GM10266 (cell line): ENCODE data around the gene CDT1.
"Not testable (repeated sequence)": the region's sequence is repeated elsewhere in the genome, so short reads cannot be mapped to it uniquely, and the experiment has no call there.

ENCODE experiments used
- DNase-seq: peaks from one replicate; pipeline ENCODE4 v3.0.0; 2012; ENCODE audit errors: extremely low spot score
- CTCF ChIP-seq: IDR thresholded peaks from 2 replicates; pipeline ENCODE4 v1.5.1; 2012; ENCODE audit warnings: mild to moderate bottlenecking, low read depth; ENCODE audit not compliant: control insufficient read depth, insufficient read depth; ENCODE audit errors: missing control alignments

The CDT1 gene

GRCh38 chr16:88785106-88785924, 18.3 kb upstream of the CDT1 start, which contains the start of gene PIEZO1:
PIEZO1 (minus strand) TSS chr16:88785220; CDS start chr16:88784964, 256 bp downstream.
- peak; percentile 91 for TF ChIP-seq CTCF
- peak; percentile 91 for DNase-seq

- no peak for DNase-seq
- TF ChIP-seq CTCF, result no peak
Observed at GRCh38 chr16:88787579-88788314, 15.8 kb upstream of the CDT1 start.

- DNase-seq, result not testable (repeated sequence)
Observed at GRCh38 chr16:88788749-88789148, 14.8 kb upstream of the CDT1 start.

- no peak for TF ChIP-seq CTCF
- no peak for DNase-seq
Observed at GRCh38 chr16:88789594-88789993, 14.0 kb upstream of the CDT1 start.

- TF ChIP-seq CTCF, result no peak
- DNase-seq, result no peak
Observed at GRCh38 chr16:88790312-88791211, 13.0 kb upstream of the CDT1 start.

GRCh38 chr16:88792078-88792550, 11.5 kb upstream of the CDT1 start:
- DNase-seq, result no peak
- TF ChIP-seq CTCF, result no peak

- TF ChIP-seq CTCF, result no peak
- DNase-seq, result no peak
Observed at GRCh38 chr16:88792668-88793250, 10.8 kb upstream of the CDT1 start.
